Lung (tissue), 12 donors: ENCODE data around the gene CEP128. TPM values are rescaled to one million over a fixed set of nuclear protein-coding genes. Genes with fewer than 3 reads are reported as not detected.

ENCODE experiments used
- ATAC-seq: fragments of 200-7000 bp; cut with Tn5 transposase; one replicate; pipeline ENCODE4 v1.9.1; 2020; ENCODE audit warnings: moderate number of reproducible peaks; ENCODE audit not compliant: insufficient read depth, low FRiP score
- DNase-seq, 3 donors: peaks; one replicate each; pipeline ENCODE4 v3.0.0-alpha.2; 2013 to 2017
- H3K27ac ChIP-seq, 2 donors: one replicate each; pipeline ENCODE4 v1.5.1; 2013; ENCODE audit warnings: mild to moderate bottlenecking in 2 of 2, moderate library complexity in 2 of 2, control low read depth in 1 of 2, inconsistent platforms in 1 of 2, low read depth in 1 of 2, low read length in 1 of 2
- H3K27me3 ChIP-seq, 3 donors: one replicate each; pipeline ENCODE4 v1.5.1; 2013; ENCODE audit warnings: low read length in 2 of 3; ENCODE audit not compliant: control insufficient read depth in 3 of 3, insufficient read depth in 3 of 3
- H3K36me3 ChIP-seq, 4 donors: one replicate each; pipeline ENCODE4 v1.5.1; 2013; ENCODE audit warnings: low read length in 4 of 4, mild to moderate bottlenecking in 1 of 4, moderate library complexity in 1 of 4; ENCODE audit not compliant: control insufficient read depth in 4 of 4, insufficient read depth in 4 of 4
- H3K4me1 ChIP-seq, 5 donors: one replicate each; pipeline ENCODE4 v1.5.1; 2013; ENCODE audit warnings: low read length in 5 of 5, mild to moderate bottlenecking in 2 of 5, moderate library complexity in 1 of 5; ENCODE audit not compliant: control insufficient read depth in 5 of 5, insufficient read depth in 5 of 5
- H3K4me3 ChIP-seq: one replicate; pipeline ENCODE4 v1.5.1; 2013; ENCODE audit warnings: mild to moderate bottlenecking, control low read depth, moderate library complexity
- H3K9ac ChIP-seq, 2 donors: one replicate each; pipeline ENCODE4 v1.5.1; 2013; ENCODE audit warnings: low read length in 2 of 2, control low read depth in 1 of 2; ENCODE audit not compliant: insufficient read depth in 1 of 2
- H3K9me3 ChIP-seq, 4 donors: one replicate each; pipeline ENCODE4 v1.5.1; 2013; ENCODE audit warnings: low read length in 3 of 4, mild to moderate bottlenecking in 1 of 4, moderate library complexity in 1 of 4; ENCODE audit not compliant: control insufficient read depth in 4 of 4, insufficient read depth in 3 of 4
- CTCF ChIP-seq: IDR thresholded peaks from 2 replicates; pipeline ENCODE4 v1.5.1; 2012; ENCODE audit warnings: mild to moderate bottlenecking; ENCODE audit errors: control extremely low read depth, extremely low read depth
- WGBS, 2 donors: extraction: QIAGEN DNeasy Blood & Tissue Kit; methylation state at CpG; one replicate each; pipeline ENCODE4 v1.1.7; 2013; 5-methylcytosine and 5-hydroxymethylcytosine counted together
- polyA plus RNA-seq, 2 donors: library from polyadenylated mRNA; stranded (reverse); fragments of 200-250 nt; gene quantifications; one replicate each; pipeline ENCODE4 v1.2.1, GENCODE V29; 2013
- total RNA-seq, 2 donors: library from RNA; depleted of rRNA in 1 of 2; stranded (reverse); fragments of >200 nt in 1 of 2; gene quantifications; one replicate each; pipeline ENCODE4 v1.2.1, GENCODE V29; 2014 to 2021
- donor health status: control.
- donor health status: control.
- donor health status: Bipolar disorder and iron deficiency.
- donor health status: healthy.
- donor health status: DM: yes; HTN: yes; CAD: no.

The CEP128 gene
- total and polyA plus RNA-seq, 4 donors, result 1.1 to 12.0 (median 6.2) TPM

DNA sequence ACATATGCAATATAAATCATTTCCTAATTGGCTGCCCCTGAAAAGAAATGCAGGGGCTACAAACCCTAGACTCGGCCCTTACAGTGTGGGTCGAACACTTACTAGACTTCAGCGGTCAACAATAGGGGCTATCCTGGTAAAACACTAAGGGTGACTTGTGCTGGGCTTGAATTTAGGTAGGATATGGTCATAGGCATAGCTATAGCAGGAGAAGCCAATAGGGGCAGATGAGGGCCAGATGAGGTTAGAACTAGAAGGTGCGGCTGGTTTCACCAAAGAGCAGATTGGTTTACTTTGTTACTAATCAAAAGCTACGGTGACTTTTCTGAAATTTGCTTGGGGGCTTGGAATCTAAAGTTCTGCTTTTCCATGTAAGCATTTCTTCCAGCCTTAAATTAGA, 447.9 kb downstream of the CEP128 start:
- Histone ChIP-seq H3K27ac (no peak overlapping the region), H3K9ac (no peak overlapping the region), H3K9me3 (peaks cover 0 to 2% (median 0%) of the 10 kb centered on the region in 4 donors), H3K4me1 (peaks cover 0 to 14% (median 0%) of the 10 kb centered on the region in 5 donors), H3K36me3 (no peaks in the 10 kb centered on the region), H3K27me3 (no peaks in the 10 kb centered on the region), H3K4me3 (no peak overlapping the region)
- no peak for ATAC-seq
- 86 to 90% methylated on average over 5 of the region's 5 CpGs for WGBS, 2 donors
- TF ChIP-seq CTCF, result no peak
- DNase-seq, result no peak

- Histone ChIP-seq H3K4me1 (peaks cover 0 to 14% (median 0%) of the 10 kb centered on the region in 5 donors), H3K36me3 (no peaks in the 10 kb centered on the region), H3K27me3 (no peaks in the 10 kb centered on the region), H3K4me3 (no peak overlapping the region), H3K9ac (no peak overlapping the region), H3K9me3 (peaks cover 0 to 2% (median 0%) of the 10 kb centered on the region in 4 donors), H3K27ac (no peak overlapping the region)
- 57 to 77% methylated on average over 2 of the region's 2 CpGs for WGBS, 2 donors
- TF ChIP-seq CTCF, result no peak
- ATAC-seq (no peak), DNase-seq (peak in 2 of 3 donors; percentile 62 to 69)
These were observed 449.9 kb downstream of the CEP128 start for GRCh38 chr14:80491650-80492049.

- TF ChIP-seq CTCF, result no peak
- Histone ChIP-seq H3K9me3 (peaks cover 0 to under 1% (median 0%) of the 10 kb centered on the region in 4 donors), H3K4me3 (no peak overlapping the region), H3K36me3 (no peaks in the 10 kb centered on the region), H3K27me3 (no peaks in the 10 kb centered on the region), H3K9ac (no peak overlapping the region), H3K4me1 (peaks cover 0 to 14% (median 0%) of the 10 kb centered on the region in 5 donors), H3K27ac (no peak overlapping the region)
- ATAC-seq (no peak), DNase-seq (peak; percentile 46 to 77 (median 65))
- WGBS, 2 donors, result 36 to 41% methylated on average over 4 of the region's 4 CpGs
These were observed 450.4 kb downstream of the CEP128 start for GRCh38 chr14:80491131-80491530.

DNA sequence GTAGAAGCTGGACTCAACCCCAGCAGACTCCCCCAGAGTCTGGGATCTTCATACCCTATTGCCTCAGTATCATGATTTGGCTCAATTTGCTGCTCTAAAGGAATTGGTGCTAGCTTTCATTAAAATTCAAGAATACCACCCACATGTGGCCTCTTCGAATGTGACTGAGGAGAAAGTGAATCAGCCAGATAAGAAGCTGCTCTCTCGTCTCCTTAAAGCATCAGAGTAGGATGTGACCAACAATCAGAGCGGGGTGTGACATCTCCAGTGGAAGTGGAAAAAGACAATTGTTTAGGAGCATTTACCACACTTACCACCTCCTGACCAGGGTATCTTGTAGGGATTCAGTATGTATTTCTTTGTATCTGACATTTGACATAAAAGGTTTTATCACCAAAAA, 452.0 kb downstream of the CEP128 start:
- Histone ChIP-seq H3K9me3 (no peaks in the 10 kb centered on the region), H3K9ac (no peak overlapping the region), H3K4me1 (peaks cover 0 to 14% (median 0%) of the 10 kb centered on the region in 5 donors), H3K27ac (no peak overlapping the region), H3K27me3 (no peaks in the 10 kb centered on the region), H3K36me3 (no peaks in the 10 kb centered on the region), H3K4me3 (no peak overlapping the region)
- 84 to 86% methylated on average over 3 of the region's 3 CpGs for WGBS, 2 donors
- ATAC-seq (no peak), DNase-seq (no peak)
- no peak for TF ChIP-seq CTCF
